SK-N-SH treated with all-trans-retinoic acid at 6 μM for 48 hours (cell line): ENCODE measurements around the gene ASB13.

ENCODE experiments used
- ATAC-seq: fragments of 200-7000 bp; cut with Tn5 transposase; 3 replicates; pipeline ENCODE4 v1.9.1; 2020; ENCODE audit warnings: mild to moderate bottlenecking, moderate library complexity
- ARNTL ChIP-seq: fragments of 450-650 bp; formaldehyde crosslinking; IDR thresholded peaks from 2 replicates; pipeline ENCODE4 v1.5.0; 2020; ENCODE audit warnings: low read depth, mild to moderate bottlenecking, moderate library complexity, borderline replicate concordance
- BACH2 ChIP-seq: fragments of 250-450 bp; sonication (Bioruptor Pico); IDR thresholded peaks from 2 replicates; pipeline ENCODE4 v1.9.0; 2021; ENCODE audit warnings: mild to moderate bottlenecking, borderline replicate concordance
- CSDC2 ChIP-seq: fragments of 250-450 bp; sonication (Bioruptor Pico); IDR thresholded peaks from 2 replicates; pipeline ENCODE4 v1.5.0; 2020; ENCODE audit warnings: mild to moderate bottlenecking, moderate library complexity
- CSRNP3 ChIP-seq: fragments of 250-450 bp; sonication (Bioruptor Pico); IDR thresholded peaks from 2 replicates; pipeline ENCODE4 v1.5.1; 2021; ENCODE audit warnings: mild to moderate bottlenecking, moderate library complexity
- ESRRG ChIP-seq: fragments of 250-450 bp; sonication (Bioruptor Pico); IDR thresholded peaks from 2 replicates; pipeline ENCODE4 v1.6.1; 2021; ENCODE audit warnings: mild to moderate bottlenecking
- GLIS3 ChIP-seq: fragments of 250-450 bp; sonication (Bioruptor Pico); IDR thresholded peaks from 2 replicates; pipeline ENCODE4 v1.5.0; 2020; ENCODE audit warnings: mild to moderate bottlenecking, moderate library complexity
- ISL1 ChIP-seq: fragments of 250-450 bp; sonication (Bioruptor Pico); IDR thresholded peaks from 2 replicates; pipeline ENCODE4 v2.1.2; 2022; ENCODE audit warnings: mild to moderate bottlenecking, moderate library complexity
- OSR1 ChIP-seq: fragments of 250-450 bp; sonication (Bioruptor Pico); IDR thresholded peaks from 2 replicates; pipeline ENCODE4 v1.8.0; 2022; ENCODE audit warnings: moderate library complexity, mild to moderate bottlenecking, inconsistent platforms
- PATZ1 ChIP-seq: fragments of 250-450 bp; sonication (Bioruptor Pico); IDR thresholded peaks from 2 replicates; pipeline ENCODE4 v1.8.0; 2020; ENCODE audit warnings: mild to moderate bottlenecking, moderate library complexity, borderline replicate concordance
- POU6F1 ChIP-seq: fragments of 250-450 bp; sonication (Bioruptor Pico); IDR thresholded peaks from 2 replicates; pipeline ENCODE4 v1.8.0; 2021; ENCODE audit warnings: low read depth, mild to moderate bottlenecking, moderate library complexity, borderline replicate concordance
- PPARA ChIP-seq: fragments of 250-450 bp; sonication (Bioruptor Pico); IDR thresholded peaks from 2 replicates; pipeline ENCODE4 v1.5.0; 2020; ENCODE audit warnings: mild to moderate bottlenecking, borderline replicate concordance
- RARB ChIP-seq: fragments of 250-450 bp; sonication (Bioruptor Pico); IDR thresholded peaks from 2 replicates; pipeline ENCODE4 v1.8.0; 2021; ENCODE audit warnings: mild to moderate bottlenecking, moderate library complexity
- SNAI2 ChIP-seq: fragments of 250-450 bp; sonication (Bioruptor Pico); IDR thresholded peaks from 2 replicates; pipeline ENCODE4 v1.5.0; 2020; ENCODE audit warnings: mild to moderate bottlenecking, moderate library complexity
- TCF4 ChIP-seq: fragments of 250-450 bp; sonication (Bioruptor Pico); IDR thresholded peaks from 2 replicates; pipeline ENCODE4 v1.8.0; 2021; ENCODE audit warnings: mild to moderate bottlenecking, moderate library complexity, borderline replicate concordance
- TOX ChIP-seq: fragments of 250-450 bp; sonication (Bioruptor Pico); IDR thresholded peaks from 2 replicates; pipeline ENCODE4 v1.8.0; 2021; ENCODE audit warnings: mild to moderate bottlenecking, moderate library complexity, borderline replicate concordance
- ZC3H10 ChIP-seq: fragments of 250-450 bp; sonication (Bioruptor Pico); IDR thresholded peaks from 2 replicates; pipeline ENCODE4 v1.5.1; 2021; ENCODE audit warnings: mild to moderate bottlenecking, moderate library complexity
- ZFP30 ChIP-seq: fragments of 450-650 bp; formaldehyde crosslinking; IDR thresholded peaks from 2 replicates; pipeline ENCODE4 v1.5.0; 2022; ENCODE audit warnings: mild to moderate bottlenecking, moderate library complexity
- ZNF565 ChIP-seq: fragments of 450-650 bp; formaldehyde crosslinking; conservative IDR thresholded peaks from 2 replicates; pipeline ENCODE4 v1.5.0; 2020; ENCODE audit warnings: low read depth, mild to moderate bottlenecking, moderate library complexity
- ZNF70 ChIP-seq: fragments of 450-650 bp; formaldehyde crosslinking; IDR thresholded peaks from 2 replicates; pipeline ENCODE4 v1.5.0; 2020; ENCODE audit warnings: mild to moderate bottlenecking, moderate library complexity
- ZNF8 ChIP-seq: fragments of 450-650 bp; formaldehyde crosslinking; IDR thresholded peaks from 2 replicates; pipeline ENCODE4 v1.5.0; 2020; ENCODE audit warnings: mild to moderate bottlenecking, moderate library complexity
- TF ChIP-seq, protein P1 (sequence below): fragments of 250-450 bp; sonication (Bioruptor Pico); IDR thresholded peaks from 2 replicates; pipeline ENCODE4 v1.5.1; 2020; ENCODE audit warnings: low read depth, mild to moderate bottlenecking, moderate library complexity

Gene ASB13

DNA sequence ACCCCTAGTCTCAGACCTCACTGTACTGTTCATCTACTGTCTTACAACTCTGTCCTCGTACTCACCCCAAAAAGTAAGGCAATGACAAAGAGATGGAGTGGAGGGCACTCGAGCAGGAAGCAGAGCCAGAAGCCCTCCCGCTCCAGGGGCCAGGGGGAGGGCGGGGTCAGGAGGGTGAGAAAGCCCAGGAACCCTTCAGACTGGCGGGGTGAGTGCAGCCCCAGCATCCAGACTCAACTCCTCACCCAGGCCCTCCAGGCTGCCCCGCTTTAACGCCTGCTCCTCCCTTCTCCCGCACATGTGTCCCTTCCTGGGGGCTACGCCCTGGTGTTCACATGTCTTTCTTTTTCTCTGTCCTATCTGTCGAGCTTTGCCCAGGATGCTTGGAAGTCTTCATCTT is 75.6 kb downstream of the ASB13 start:
- ATAC-seq: no peak
- TF ChIP-seq RARB (CRISPR knock-in tag) (no peak), CSRNP3 (no peak), OSR1 (CRISPR knock-in tag) (no peak), ISL1 (CRISPR knock-in tag) (no peak), POU6F1 (CRISPR knock-in tag) (no peak), CSDC2 (CRISPR knock-in tag) (no peak), TCF4 (CRISPR knock-in tag) (no peak), ZC3H10 (CRISPR knock-in tag) (no peak), PPARA (CRISPR knock-in tag) (no peak), ARNTL (no peak), ZFP30 (CRISPR knock-in tag) (no peak), TOX (no peak), ESRRG (CRISPR knock-in tag) (no peak), ZNF70 (no peak), ZNF8 (CRISPR knock-in tag) (no peak), ZNF565 (CRISPR knock-in tag) (no peak), PATZ1 (CRISPR knock-in tag) (no peak)
- TF ChIP-seq, protein P1, sequence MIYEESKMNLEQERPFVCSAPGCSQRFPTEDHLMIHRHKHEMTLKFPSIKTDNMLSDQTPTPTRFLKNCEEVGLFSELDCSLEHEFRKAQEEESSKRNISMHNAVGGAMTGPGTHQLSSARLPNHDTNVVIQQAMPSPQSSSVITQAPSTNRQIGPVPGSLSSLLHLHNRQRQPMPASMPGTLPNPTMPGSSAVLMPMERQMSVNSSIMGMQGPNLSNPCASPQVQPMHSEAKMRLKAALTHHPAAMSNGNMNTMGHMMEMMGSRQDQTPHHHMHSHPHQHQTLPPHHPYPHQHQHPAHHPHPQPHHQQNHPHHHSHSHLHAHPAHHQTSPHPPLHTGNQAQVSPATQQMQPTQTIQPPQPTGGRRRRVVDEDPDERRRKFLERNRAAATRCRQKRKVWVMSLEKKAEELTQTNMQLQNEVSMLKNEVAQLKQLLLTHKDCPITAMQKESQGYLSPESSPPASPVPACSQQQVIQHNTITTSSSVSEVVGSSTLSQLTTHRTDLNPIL (CRISPR knock-in tag): no peak

DNA sequence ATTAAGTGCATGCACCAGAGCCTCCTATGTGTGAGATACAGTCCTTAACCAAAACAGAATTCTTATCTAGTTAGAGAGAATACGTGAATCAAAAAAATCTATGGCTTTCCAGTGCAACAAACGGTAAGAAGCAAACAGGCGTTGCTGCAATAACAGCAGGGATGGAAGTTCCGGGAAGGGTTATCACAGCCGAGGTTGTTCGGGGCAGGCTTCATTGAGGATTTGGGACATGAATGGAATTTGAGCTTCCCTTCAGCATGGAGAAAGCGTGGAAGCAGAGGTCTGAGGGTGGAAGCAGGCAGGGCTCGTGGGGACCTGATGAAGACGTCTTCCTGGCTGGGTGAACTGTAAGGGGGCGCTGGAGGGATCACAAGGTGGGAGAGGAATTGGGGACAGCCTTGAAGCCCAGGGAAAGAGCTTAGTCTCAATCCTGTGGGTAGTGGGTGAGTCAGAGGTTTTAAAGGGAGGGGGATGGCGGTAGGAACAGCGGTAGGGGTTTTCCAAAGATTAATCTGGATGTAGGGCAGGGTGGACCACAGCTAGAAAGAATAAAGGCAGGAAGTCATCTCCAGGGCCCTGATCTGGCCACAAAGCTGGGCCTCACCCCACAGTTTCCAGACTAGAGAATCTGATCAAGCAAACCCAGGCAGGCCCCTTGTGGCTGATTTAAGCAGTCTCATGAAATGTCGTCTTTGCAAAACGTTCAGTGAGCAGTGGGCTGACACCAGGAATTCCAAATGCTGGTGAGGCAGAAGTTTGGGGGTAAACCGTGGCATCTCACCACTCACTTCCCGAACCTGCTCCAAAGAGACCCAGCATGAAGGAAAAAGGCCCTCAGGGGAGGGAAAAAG is 76.5 kb downstream of the ASB13 start:
- peak; percentile 43; the same call in 2 of the 3 replicates for ATAC-seq
- TF ChIP-seq ZNF8 (CRISPR knock-in tag): no peak
- TF ChIP-seq ZC3H10 (CRISPR knock-in tag): no peak
- TF ChIP-seq SNAI2 (CRISPR knock-in tag): no peak
- no peak for TF ChIP-seq GLIS3
- TF ChIP-seq TOX: no peak
- TF ChIP-seq PPARA (CRISPR knock-in tag): no peak
- no peak for TF ChIP-seq PATZ1 (CRISPR knock-in tag)
- no peak for TF ChIP-seq BACH2 (CRISPR knock-in tag)
- no peak for TF ChIP-seq CSRNP3
- no peak for TF ChIP-seq OSR1 (CRISPR knock-in tag)
- no peak for TF ChIP-seq POU6F1 (CRISPR knock-in tag)
- TF ChIP-seq ZNF70: no peak
- TF ChIP-seq, protein P1 (CRISPR knock-in tag): no peak
- no peak for TF ChIP-seq ISL1 (CRISPR knock-in tag)
- TF ChIP-seq TCF4 (CRISPR knock-in tag): no peak
- TF ChIP-seq ARNTL: no peak
- no peak for TF ChIP-seq ESRRG (CRISPR knock-in tag)
- TF ChIP-seq CSDC2 (CRISPR knock-in tag): no peak
- no peak for TF ChIP-seq RARB (CRISPR knock-in tag)
